ENCODE measurements around the gene VAV2.

Gene VAV2

GRCh38 chr9:133726401-133727276, 265.5 kb downstream of the VAV2 start:
- peak; percentile 36 for DNase-seq (ENCODE audit: low read depth)
- in situ Hi-C loops (cut with HindIII; ENCODE audit: low sequenced_read_pairs): no loop called here
- no peak overlapping the region for H3K4me3 ChIP-seq (ENCODE audit: low read depth, low read length)

GRCh38 chr9:133725886-133726285, 266.2 kb downstream of the VAV2 start:
- H3K4me3 ChIP-seq (ENCODE audit: low read depth, low read length): no peak overlapping the region
- TF ChIP-seq CTCF (IDR thresholded peaks at IDR 0.05; ENCODE audit: low read depth, low read length, missing control alignments): no peak
- in situ Hi-C loops (cut with HindIII; ENCODE audit: low sequenced_read_pairs): no loop called here
- no peak for DNase-seq (ENCODE audit: low read depth)

More at GRCh38 chr9:133726401-133727276, 265.5 kb downstream of the VAV2 start:
- peak; percentile 62 for TF ChIP-seq CTCF (IDR thresholded peaks at IDR 0.05; ENCODE audit: low read depth, low read length, missing control alignments)

GRCh38 chr9:133718563-133719315, 273.4 kb downstream of the VAV2 start:
- in situ Hi-C loops (cut with HindIII; ENCODE audit: low sequenced_read_pairs): no loop called here
- DNase-seq (ENCODE audit: low read depth): no peak
- H3K4me3 ChIP-seq (ENCODE audit: low read depth, low read length): no peak overlapping the region
- no peak for TF ChIP-seq CTCF (IDR thresholded peaks at IDR 0.05; ENCODE audit: low read depth, low read length, missing control alignments)

GRCh38 chr9:133717113-133718031, 274.8 kb downstream of the VAV2 start:
- no peak for TF ChIP-seq CTCF (IDR thresholded peaks at IDR 0.05; ENCODE audit: low read depth, low read length, missing control alignments)
- no peak overlapping the region for H3K4me3 ChIP-seq (ENCODE audit: low read depth, low read length)
- in situ Hi-C loops (cut with HindIII; ENCODE audit: low sequenced_read_pairs): no loop called here
- no peak for DNase-seq (ENCODE audit: low read depth)

- no peak overlapping the region for H3K4me3 ChIP-seq (ENCODE audit: low read depth, low read length)
- no peak for TF ChIP-seq CTCF (IDR thresholded peaks at IDR 0.05; ENCODE audit: low read depth, low read length, missing control alignments)
- in situ Hi-C loops (cut with HindIII; ENCODE audit: low sequenced_read_pairs): no loop called here
- DNase-seq (ENCODE audit: low read depth): no peak
Observed at GRCh38 chr9:133716564-133717112, 275.5 kb downstream of the VAV2 start.

Data from astrocyte of the cerebellum (primary cell).